ENCODE results near the gene ITGB8. TPM values are rescaled to one million over a fixed set of nuclear protein-coding genes. Genes with fewer than 3 reads are reported as not detected.

ITGB8 gene
- total RNA-seq, 1 donor from 2014 or later: 19.0 TPM

GRCh38 chr7:20393021-20393610 is 62.4 kb downstream of the ITGB8 start:
- Mint-ChIP-seq H3K27ac (ENCODE audit: unreplicated experiment) (no peak overlapping the region), H3K9me3 (ENCODE audit: unreplicated experiment) (no peaks in the 10 kb centered on the region), H3K4me1 (ENCODE audit: low read depth, unreplicated experiment) (peaks cover 1% of the 10 kb centered on the region), H3K4me3 (ENCODE audit: unreplicated experiment) (no peak overlapping the region), H3K36me3 (ENCODE audit: unreplicated experiment) (peaks cover 10% of the 10 kb centered on the region), H3K27me3 (ENCODE audit: unreplicated experiment) (no peaks in the 10 kb centered on the region)
- TF ChIP-seq CTCF (IDR thresholded peaks at IDR 0.05; ENCODE audit: partially characterized antibody, unreplicated experiment): no peak
- DNase-seq: no peak

- DNase-seq: no peak
- Mint-ChIP-seq H3K27ac (ENCODE audit: unreplicated experiment) (no peak overlapping the region), H3K9me3 (ENCODE audit: unreplicated experiment) (no peaks in the 10 kb centered on the region), H3K36me3 (ENCODE audit: unreplicated experiment) (peaks cover 10% of the 10 kb centered on the region), H3K4me3 (ENCODE audit: unreplicated experiment) (no peak overlapping the region), H3K27me3 (ENCODE audit: unreplicated experiment) (no peaks in the 10 kb centered on the region), H3K4me1 (ENCODE audit: low read depth, unreplicated experiment) (peaks cover 1% of the 10 kb centered on the region)
- no peak for TF ChIP-seq CTCF (IDR thresholded peaks at IDR 0.05; ENCODE audit: partially characterized antibody, unreplicated experiment)
Observed at GRCh38 chr7:20393616-20394015, 62.9 kb downstream of the ITGB8 start.

GRCh38 chr7:20394284-20394683 is 63.6 kb downstream of the ITGB8 start:
- H3K4me3 Mint-ChIP-seq (ENCODE audit: unreplicated experiment): no peak overlapping the region
- peaks cover 10% of the 10 kb centered on the region for H3K36me3 Mint-ChIP-seq (ENCODE audit: unreplicated experiment)
- no peak for TF ChIP-seq CTCF (IDR thresholded peaks at IDR 0.05; ENCODE audit: partially characterized antibody, unreplicated experiment)
- H3K9me3 Mint-ChIP-seq (ENCODE audit: unreplicated experiment): no peaks in the 10 kb centered on the region
- no peak overlapping the region for H3K27ac Mint-ChIP-seq (ENCODE audit: unreplicated experiment)
- H3K27me3 Mint-ChIP-seq (ENCODE audit: unreplicated experiment): no peaks in the 10 kb centered on the region
- H3K4me1 Mint-ChIP-seq (ENCODE audit: low read depth, unreplicated experiment): peaks cover 1% of the 10 kb centered on the region
- DNase-seq: no peak

- H3K36me3 Mint-ChIP-seq (ENCODE audit: unreplicated experiment): peaks cover 10% of the 10 kb centered on the region
- no peaks in the 10 kb centered on the region for H3K9me3 Mint-ChIP-seq (ENCODE audit: unreplicated experiment)
- H3K27me3 Mint-ChIP-seq (ENCODE audit: unreplicated experiment): no peaks in the 10 kb centered on the region
- H3K4me1 Mint-ChIP-seq (ENCODE audit: low read depth, unreplicated experiment): peaks cover 1% of the 10 kb centered on the region
- no peak overlapping the region for H3K4me3 Mint-ChIP-seq (ENCODE audit: unreplicated experiment)
- H3K27ac Mint-ChIP-seq (ENCODE audit: unreplicated experiment): no peak overlapping the region
- TF ChIP-seq CTCF (IDR thresholded peaks at IDR 0.05; ENCODE audit: partially characterized antibody, unreplicated experiment): no peak
- no peak for DNase-seq
Observed at GRCh38 chr7:20395104-20395503, 64.4 kb downstream of the ITGB8 start.

- Mint-ChIP-seq H3K4me3 (ENCODE audit: unreplicated experiment) (no peak overlapping the region), H3K36me3 (ENCODE audit: unreplicated experiment) (peaks cover 10% of the 10 kb centered on the region), H3K4me1 (ENCODE audit: low read depth, unreplicated experiment) (peaks cover 1% of the 10 kb centered on the region), H3K27ac (ENCODE audit: unreplicated experiment) (no peak overlapping the region), H3K27me3 (ENCODE audit: unreplicated experiment) (no peaks in the 10 kb centered on the region), H3K9me3 (ENCODE audit: unreplicated experiment) (no peaks in the 10 kb centered on the region)
- TF ChIP-seq CTCF (IDR thresholded peaks at IDR 0.05; ENCODE audit: partially characterized antibody, unreplicated experiment): no peak
- DNase-seq: no peak
Observed at GRCh38 chr7:20395511-20395910, 64.8 kb downstream of the ITGB8 start.

All from glutamatergic neuron (in vitro differentiated cells).